HL-60/S4 treated with retinoic acid at 250 ng/mL for 4 days and 3 days (cell line): ENCODE results near the gene EPRS1.
"Not testable (repeated sequence)": the region's sequence is repeated elsewhere in the genome, so short reads cannot be mapped to it uniquely, and the experiment has no call there.

Source experiments
- in situ Hi-C: fragments of 300-500 bp; cut with MboI; formaldehyde crosslinking; loops from 2 replicates; pipeline ENCODE4 v1.7.0; 2022; ENCODE audit warnings: low sequenced_read_pairs

Gene EPRS1

GRCh38 chr1:220046052-220046930, at the start of gene EPRS1:
Gene EPRS1, minus strand, starts transcription at chr1:220046505. Its CDS starts 117 bp downstream, at chr1:220046388.
- in situ Hi-C loops = no loop called here

DNA sequence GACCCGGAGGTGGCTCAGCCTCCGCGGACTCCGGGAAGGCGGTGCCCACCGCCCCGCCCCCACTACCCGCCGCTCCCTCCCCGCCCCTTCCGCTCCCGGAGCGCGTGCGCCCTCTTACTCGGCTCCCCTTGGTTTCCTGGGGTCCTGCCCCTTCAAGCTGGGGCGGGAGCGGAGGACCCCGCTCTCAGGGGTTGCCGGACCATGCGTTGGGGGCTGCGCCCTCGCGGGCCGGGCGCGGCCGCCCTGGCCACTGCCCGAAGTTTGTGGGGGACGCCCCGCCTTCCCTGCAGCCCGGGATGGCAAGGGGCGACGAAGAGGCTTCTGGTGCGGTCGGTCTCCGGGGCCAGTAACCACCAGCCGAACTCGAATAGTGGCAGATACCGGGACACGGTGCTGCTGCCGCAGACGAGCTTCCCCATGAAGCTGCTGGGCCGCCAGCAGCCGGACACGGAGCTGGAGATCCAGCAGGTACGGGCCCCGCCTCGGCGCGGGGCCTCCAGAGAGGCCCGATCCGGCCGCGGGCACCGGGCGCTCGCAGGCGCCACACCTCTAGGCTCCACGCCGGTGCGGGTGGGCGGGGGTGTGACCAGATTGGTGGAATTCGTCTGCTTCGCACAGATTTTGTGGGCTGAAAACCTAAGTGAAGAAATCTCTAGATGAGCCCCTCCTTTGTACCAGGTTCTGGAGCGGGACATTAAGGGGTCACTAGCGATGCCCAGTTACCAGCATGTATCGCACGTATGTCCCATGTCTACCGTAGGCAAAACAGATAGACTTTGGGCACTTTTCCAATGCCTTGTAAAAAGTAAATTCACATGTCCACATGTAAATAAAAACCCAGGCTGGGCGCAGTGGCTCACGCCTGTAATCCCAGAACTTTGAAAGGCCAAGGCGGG, 48.0 kb upstream of the EPRS1 start, which contains the start of gene IARS2:
Gene IARS2 (plus strand): TSS at position 117 of the 896 bp plus-strand sequence. CDS start 85 bp downstream, at position 202.
- in situ Hi-C loops = no loop called here

DNA sequence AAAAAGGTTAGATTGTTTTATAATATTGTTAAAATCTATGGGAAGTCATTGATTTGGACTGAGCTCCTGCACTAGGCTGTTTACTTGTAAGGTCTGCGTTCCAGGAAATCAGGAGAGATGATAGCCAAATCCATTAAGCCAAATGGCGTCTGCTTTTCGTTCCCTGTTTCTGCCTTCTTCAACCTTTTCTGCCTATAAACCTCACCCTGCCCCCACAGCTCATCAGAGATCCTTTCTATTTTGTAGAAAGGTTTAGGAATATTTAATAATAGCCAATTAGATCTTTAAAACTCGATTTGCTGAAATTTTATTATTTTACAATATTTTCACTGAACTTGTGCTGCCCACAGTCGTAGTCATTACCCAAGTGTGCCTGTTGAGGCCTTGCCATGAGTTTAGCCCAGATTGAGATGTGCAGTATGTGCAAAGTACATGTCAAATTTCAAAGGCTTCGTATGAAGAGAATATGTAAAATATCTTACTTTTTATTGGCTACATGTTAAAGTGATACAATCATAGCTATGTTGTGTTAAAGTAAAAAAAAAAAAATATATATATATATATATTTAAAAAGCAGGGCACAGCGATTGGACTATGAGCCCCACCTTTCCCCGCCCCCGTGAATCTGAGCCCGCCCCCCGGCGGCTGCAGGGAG, 47.2 kb upstream of the EPRS1 start:
- in situ Hi-C loops = no loop called here

DNA sequence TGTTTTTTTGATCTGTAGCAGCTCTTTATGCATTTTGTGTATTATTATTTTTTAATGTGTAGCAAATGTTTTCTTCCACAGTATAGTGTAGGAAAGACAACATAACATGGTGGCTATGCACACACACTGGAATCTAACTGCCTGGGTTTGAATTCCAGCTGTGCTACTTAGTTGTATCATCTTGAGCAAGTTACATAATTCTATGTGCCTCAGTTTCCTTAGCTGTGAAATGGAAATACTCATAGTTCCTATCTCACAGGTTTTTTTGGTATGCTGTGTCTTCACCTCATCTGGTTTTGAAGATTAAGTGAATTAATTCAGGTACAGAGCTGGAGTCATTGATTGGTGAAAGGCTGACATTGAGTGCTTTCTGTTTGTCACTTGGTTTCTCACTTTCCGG, 46.4 kb upstream of the EPRS1 start:
- in situ Hi-C loops = no loop called here

GRCh38 chr1:220089650-220090556, 43.6 kb upstream of the EPRS1 start, which contains the start of gene BPNT1:
Gene BPNT1, minus strand, starts transcription at chr1:220089788. Its CDS starts 9,942 bp downstream, at chr1:220079846.
- in situ Hi-C loops = no loop called here

- in situ Hi-C loops = not testable (repeated sequence)
Observed at GRCh38 chr1:220086261-220086686, 40.0 kb upstream of the EPRS1 start.

GRCh38 chr1:220084460-220084859, 38.2 kb upstream of the EPRS1 start:
- in situ Hi-C loops = no loop called here

DNA sequence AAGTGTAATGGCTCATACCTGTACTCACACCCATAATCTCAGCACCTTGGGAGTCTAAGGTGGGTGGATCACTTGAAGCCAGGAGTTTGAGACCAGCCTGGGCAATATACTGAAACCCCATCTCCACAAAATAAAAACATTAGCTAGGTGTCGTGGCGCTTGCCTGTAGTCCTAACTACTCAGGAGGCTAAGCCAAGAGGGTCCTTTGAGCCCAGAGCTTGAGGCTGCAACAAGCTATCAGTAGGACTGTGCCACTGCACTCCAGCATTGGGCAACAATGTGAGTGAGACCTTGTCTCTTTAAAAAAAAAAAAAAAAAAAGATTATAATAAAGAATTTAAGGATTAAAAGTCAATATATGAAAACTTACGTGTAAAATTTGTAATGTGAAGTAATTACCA, 31.6 kb upstream of the EPRS1 start:
- in situ Hi-C loops = no loop called here

DNA sequence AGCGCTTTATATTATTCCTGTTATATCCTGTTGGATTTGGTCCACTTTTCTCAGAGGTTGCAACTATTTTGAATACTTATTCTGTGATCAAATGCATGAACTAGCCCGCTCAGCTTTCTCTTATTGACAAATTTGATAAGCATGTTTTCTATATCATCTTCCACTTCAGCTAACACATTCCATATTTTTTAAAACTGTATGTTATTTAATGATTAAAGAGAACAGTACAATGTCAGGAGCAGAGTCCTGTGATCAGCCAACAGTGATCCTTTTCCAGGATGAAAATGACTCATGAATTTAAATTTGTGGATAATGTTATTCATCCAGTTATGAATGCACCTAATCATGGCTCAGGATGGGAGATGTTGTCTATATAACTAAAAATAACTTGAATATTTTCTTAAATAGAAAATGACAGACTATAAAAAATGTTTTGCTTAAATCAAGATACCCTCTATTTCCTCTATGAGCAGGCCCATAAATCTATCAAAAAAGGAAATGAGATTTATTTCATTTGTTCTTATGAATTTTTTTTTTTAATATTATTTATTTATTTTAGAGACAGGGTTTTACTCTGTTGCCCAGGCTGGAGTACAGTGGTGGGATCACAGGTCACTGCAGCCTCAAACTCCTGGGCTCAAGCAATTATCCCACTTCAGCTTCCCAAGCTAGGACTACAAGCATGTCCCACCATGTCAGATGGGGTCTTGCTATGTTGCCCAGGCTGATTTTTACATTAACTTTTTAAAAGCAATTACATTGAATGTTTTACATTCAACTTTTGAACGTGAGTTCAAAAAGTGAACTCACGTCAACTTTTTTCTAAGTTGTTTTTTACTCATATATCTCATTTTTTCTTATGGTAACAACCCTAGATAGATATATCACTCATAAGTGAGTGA, 30.8 kb upstream of the EPRS1 start:
- in situ Hi-C loops = no loop called here

DNA sequence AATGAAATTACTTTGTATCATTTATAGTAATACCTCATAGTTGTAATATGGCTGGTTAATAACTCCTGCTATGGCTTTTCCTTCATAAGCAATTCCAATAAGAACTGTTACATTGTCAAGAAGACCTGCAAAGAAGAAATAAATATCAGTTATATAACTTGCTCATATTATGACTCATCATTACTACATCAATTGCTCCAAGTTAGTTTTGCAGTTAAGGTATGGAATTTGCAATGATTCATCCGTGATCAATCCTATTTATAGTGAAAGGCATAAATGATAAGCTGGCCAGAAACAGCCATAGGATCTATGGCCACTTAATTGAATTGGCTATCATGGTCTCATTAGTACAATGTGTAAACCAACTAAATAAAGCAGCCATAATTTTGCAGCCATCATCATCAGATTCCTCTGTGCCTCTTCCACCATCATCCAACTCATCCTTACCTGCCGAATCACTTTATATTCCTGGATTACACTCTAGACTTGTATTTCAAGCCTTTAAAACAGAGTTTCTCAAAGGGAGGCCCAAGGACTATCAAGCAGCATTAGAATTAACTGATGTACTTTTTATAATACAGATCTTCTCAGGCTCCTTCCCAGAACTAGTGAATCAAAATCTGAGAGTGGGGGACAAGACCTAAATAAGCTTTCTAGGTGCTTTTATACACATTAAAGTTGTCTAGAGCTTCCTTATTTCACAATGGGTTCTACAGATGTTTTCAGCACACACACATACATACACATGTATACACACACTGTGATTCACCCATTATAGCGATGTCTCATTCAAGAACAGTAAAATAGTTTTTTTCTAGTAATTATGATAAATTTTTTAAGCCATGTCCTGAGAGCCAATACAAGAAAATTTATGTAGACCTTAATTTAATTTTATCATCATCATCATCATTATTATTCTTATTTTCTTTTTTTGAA, 21.2 kb upstream of the EPRS1 start:
- in situ Hi-C loops = no loop called here

DNA sequence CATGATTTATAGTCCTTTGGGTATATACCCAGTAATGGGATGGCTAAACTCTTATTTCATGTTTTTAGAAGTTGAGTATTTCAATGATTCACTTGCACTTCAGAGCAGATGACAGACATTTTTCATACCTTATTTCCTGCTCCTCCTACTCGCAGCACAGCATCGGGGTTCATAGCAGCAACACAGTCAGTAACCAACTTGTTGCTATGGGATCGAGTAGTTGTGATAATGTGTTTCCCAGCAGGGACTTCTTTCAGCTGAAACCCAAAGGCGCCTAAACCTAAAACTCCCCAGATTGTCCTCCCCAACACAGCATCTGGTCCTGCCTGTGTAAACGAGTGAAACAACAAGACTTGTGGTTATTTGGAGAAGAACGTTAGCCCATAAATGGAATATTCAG, 16.3 kb upstream of the EPRS1 start:
- in situ Hi-C loops = no loop called here

GRCh38 chr1:220060876-220061275, 14.6 kb upstream of the EPRS1 start:
- in situ Hi-C loops = no loop called here

DNA sequence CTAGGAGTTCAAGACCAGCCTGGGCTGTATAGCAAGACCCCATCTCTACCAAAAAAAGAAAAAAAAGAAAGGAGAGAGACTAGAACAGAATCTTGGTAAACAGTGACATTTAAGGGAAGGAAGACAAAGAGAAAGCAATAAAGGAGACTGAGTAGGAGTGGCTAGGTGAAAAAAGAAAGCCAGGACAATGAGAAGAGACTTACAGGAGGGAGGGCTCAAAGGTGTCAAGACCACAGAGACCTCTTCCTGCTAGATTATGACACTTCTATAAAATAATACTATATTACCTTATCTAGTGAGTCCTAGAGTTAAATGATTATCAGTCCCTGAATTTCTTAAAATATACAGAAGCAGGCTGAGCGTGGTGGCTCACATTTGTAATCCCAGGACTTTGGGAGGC, 10.1 kb upstream of the EPRS1 start:
- in situ Hi-C loops = no loop called here

DNA sequence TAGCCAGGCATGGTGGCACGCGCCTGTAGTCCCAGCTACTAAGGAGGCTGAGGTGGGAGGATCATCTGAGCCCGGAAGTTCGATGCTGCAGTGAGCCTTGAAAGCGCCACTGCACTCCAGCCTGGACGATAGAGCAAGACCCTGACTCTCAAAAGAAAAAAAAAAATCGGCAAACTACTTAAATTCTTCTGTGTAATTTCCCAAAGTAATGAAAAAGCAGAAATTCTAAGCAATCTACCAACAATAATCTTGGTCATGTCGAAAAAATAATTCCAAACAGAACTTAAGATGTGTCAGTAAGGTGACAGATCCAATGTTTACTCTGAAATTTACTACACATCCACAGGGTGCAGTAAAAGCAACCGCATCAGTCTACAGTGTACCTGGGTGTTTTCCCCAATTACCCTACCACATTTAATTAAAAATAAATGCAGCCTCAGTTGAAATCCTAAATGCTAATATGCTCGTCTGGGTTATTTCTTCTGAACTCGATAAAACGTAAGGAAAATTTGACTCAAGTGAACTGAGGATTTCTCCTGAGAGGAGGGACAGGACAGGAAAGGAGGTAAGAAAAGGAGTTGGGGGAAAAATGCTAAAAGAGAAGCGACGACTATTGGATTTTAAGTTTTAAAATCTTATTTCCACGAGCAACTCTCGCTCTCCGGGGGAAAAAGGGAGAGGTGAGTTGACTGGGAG, 801 bp downstream of the EPRS1 start:
- in situ Hi-C loops = no loop called here

DNA sequence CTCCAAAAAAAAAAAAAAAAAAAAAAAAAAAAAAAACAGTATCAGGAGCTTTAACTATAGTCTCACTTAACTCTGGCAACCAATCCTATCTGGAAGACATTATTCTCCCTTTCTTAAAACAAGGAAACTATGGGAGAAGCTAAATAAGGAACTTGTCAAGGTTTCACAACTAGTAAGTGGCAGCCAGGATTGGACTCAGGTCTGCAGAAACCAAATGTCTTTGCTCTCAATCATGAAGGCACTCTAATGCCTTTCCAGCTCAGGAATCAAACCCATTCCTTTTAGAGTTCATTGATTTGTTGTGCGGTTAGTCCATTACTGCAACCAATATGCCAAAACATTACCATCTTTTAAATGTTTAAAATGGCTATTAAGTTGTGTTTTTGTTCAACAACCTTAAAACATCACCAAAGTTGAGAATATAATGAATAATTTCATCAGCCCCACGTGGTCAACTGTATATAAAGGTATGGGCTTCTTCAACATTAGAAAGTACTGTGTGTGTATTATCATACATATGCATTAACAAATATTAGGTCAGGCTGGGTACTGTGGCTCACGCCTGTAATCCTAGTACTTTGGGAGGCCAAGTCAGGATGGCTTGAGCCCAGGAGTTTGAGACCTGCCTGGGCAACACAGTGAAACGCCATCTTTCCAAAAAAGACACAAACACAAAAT, 1.5 kb downstream of the EPRS1 start:
- in situ Hi-C loops = no loop called here

- in situ Hi-C loops = no loop called here
Observed at GRCh38 chr1:220043646-220044045, 2.7 kb downstream of the EPRS1 start.
